Adrenal gland (tissue), 5 donors: ENCODE data around the gene GNAO1.

Experiments used
- CTCF ChIP-seq, 6 experiments: fragments of 450-650 bp in 4 of 6; fragments of 200-600 bp in 2 of 6; sonication (generic) in 1 of 6; IDR thresholded peaks; 1 replicate in 5 of 6; 2 replicates in 1 of 6; pipeline versions ENCODE4 v1.5.1 to v1.8.0; 2016 to 2021; ENCODE audit warnings: antibody characterized with exemption in 6 of 6, mild to moderate bottlenecking in 2 of 6, moderate library complexity in 1 of 6
- POLR2A ChIP-seq, 2 donors: fragments of 450-650 bp; IDR thresholded peaks; one replicate each; pipeline ENCODE4 v1.6.1; 2017; ENCODE audit warnings: antibody characterized with exemption in 2 of 2, mild to moderate bottlenecking in 2 of 2, moderate library complexity in 1 of 2
- donor health status: DM: no; HTN: no; CAD: no.

GRCh38 chr16:56362706-56363105, 171.4 kb downstream of the GNAO1 start:
- TF ChIP-seq CTCF (IDR thresholded peaks at IDR 0.05) (no peak), POLR2A (IDR thresholded peaks at IDR 0.05) (no peak)
